ENCODE measurements around the gene OR2L3. TPM values are rescaled to one million over a fixed set of nuclear protein-coding genes. Genes with fewer than 3 reads are reported as not detected.
"Not testable (repeated sequence)": the region's sequence is repeated elsewhere in the genome, so short reads cannot be mapped to it uniquely, and the experiment has no call there.

OR2L3 gene, protein sequence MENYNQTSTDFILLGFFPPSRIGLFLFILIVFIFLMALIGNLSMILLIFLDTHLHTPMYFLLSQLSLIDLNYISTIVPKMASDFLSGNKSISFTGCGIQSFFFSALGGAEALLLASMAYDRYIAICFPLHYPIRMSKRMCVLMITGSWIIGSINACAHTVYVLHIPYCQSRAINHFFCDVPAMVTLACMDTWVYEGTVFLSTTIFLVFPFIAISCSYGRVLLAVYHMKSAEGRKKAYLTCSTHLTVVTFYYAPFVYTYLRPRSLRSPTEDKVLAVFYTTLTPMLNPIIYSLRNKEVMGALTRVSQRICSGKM
- not detected for polyA plus RNA-seq (ENCODE audit: insufficient read length)
- long read RNA-seq, donor 1, result 0 reads
- long read RNA-seq, donor 2, result 0 reads
- long read RNA-seq, donor 3, result 0 reads
- long read RNA-seq, donor 4, result 0 reads
- long read RNA-seq, donor 5, result 0 reads
- long read RNA-seq, donor 6, result 0 reads
- long read RNA-seq, donor 7, result 0 reads
- long read RNA-seq, donor 8, result 0 reads

DNA sequence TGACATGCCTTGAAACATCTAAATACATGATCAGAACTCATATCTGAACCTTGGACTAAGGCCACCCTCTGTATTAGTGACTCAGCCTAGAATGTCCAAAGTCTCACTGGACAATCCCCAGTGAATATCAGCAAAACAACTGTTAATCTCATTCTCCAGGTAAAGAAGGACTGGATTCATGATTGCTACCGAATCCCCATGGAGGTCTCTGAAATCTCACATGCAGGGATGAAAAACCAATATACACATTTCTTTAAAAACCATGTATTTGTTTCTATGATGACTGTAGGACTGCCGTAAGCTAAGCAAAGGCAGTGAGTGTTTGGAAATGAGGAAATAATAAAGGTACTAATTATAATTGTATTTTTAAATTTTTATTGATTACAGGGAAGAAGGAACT lies at the start of gene OR2L3:
Gene OR2L3, plus strand, starts transcription at position 301 of the 400 bp plus-strand sequence. CDS start 13,846 bp downstream, outside the sequence.
- no peak for DNase-seq

DNA sequence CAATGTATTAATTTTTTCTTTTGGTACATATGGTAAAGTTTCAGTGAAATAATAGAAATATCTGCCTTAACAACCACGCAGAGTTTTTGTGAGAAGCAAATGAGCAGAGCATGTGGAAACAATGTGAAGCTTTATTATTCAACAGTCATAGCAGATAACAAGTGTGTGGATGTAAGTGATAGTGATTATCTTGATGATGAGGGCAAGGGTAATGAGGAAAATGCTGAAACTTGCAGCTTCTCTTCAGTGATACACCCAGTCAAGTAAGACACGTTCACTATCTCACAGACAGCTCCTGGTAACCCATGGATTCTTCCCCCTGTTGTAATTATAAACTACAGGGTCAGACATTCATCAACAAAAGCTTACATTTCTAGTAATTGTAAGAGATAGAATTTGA lies 47.8 kb upstream of the OR2L3 start:
- no peak for DNase-seq

DNA sequence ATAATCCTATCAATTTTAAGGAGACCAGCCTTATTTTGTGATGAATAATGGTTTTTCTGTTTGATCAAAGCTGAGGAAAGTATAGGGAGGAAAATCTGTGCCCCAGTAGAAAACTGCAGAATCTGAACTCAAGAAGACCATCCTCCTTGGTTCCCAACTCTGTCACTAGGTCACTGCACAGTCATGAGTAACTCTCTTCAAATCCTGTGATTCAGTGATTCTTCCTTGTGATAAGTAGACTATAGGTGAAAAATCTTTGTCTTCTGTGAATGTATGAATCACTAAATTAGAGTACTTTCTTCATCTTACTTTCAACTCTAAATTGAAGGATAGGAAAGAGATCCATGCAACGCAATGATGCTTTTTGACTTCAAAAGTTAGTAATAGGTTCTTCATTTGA lies 46.5 kb upstream of the OR2L3 start:
- DNase-seq, result no peak

DNA sequence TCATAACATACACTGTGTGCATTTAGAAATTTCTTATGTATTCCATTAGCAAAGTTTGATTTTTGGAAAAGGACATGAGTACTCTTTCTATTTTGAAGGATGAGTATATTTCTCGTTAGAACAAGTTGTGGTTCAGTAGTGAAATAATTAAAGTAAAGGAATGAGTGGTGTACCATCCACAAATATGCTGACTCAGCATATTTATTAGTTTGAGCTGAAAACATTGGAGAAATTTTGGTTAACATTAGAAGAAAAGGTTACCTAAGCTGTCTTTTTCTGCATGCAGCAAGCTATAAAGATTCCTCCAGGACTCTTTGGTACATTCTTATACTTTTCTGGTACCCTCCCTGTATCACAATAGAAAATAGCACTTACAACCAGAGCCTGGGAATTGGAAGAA lies 38.9 kb upstream of the OR2L3 start:
- DNase-seq, result no peak

DNA sequence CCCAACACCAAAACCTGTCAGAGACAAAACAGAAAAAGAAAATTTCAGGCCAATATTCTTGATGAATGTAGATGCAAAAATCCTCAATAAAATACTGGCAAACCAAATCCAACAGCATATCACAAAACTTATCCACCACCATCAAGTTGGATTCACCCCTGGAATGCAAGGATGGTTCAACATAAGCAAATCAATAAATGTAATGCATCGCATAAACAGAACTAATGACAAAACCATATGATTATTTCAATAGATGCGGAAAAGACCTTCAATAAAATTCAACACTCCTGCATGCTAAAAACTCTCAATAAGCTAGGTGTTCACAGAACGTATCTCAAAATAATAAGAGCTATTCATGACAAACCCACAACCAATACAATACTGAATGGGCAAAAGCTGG lies 37.0 kb upstream of the OR2L3 start:
- DNase-seq, result no peak

DNA sequence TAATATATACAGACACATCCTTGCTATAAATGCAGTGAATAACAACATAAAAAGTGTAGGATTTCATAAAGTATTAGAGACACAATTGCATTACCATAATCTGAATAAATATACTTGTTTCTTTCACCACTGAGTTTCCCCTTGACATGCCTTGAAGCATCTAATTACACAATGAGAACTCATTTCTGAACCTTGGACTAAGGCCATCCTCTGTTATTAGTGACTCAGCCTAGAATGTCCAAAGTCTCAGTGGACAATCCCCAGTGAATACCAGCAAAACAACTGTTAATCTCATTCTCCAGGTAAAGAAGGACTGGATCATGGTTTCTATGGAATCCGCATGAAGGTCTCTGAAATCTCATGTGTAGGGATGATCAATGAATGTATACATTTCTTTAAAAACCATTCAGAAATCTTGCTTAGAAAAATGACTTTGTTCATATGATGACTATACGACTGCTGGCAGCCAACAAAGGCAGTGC lies 33.4 kb upstream of the OR2L3 start, which contains the start of gene OR2L5:
Gene OR2L5, plus strand, starts transcription at position 432 of the 482 bp plus-strand sequence. CDS start 8,288 bp downstream, outside the sequence.
- no peak for DNase-seq

DNA sequence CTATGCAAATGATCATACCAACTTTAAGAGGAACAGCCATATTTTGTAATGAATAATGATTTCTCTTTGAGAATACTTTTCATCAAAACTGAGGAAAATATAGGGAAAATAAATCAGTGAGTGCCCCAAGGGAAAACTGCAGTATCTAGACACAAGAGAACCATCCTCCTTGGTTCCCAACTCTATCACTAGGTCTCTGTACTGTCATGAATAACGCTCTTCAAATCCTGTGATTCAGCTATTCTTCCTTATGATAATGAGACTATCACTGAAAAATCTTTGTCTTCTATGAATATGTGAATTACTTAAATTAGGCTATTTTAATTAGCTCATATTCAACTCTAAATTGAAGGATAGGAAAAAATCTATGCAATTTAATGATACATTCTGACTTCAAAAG lies 30.8 kb upstream of the OR2L3 start:
- no peak for DNase-seq

DNA sequence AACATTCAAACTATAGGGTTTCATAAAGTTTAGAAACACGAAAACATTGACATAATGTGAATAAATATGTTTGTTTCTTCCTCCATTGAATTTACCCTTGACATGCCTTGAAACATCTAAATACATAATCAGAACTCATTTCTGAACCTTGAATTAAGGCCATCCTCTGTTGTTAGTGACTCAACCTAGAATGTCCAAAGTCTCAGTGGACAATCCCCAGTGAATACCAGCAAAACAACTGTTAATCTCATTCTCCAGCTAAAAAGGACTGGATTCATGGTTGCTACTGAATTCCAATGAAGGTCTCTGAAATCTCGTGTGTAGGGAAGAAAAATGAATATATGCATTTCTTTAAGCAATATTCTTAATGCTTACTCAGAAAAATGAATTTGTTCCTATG lies 16.9 kb upstream of the OR2L3 start, which contains the start of gene OR2L2:
Gene OR2L2, plus strand, starts transcription at position 301 of the 400 bp plus-strand sequence. CDS start 8,198 bp downstream, outside the sequence.
- DNase-seq, result no peak

DNA sequence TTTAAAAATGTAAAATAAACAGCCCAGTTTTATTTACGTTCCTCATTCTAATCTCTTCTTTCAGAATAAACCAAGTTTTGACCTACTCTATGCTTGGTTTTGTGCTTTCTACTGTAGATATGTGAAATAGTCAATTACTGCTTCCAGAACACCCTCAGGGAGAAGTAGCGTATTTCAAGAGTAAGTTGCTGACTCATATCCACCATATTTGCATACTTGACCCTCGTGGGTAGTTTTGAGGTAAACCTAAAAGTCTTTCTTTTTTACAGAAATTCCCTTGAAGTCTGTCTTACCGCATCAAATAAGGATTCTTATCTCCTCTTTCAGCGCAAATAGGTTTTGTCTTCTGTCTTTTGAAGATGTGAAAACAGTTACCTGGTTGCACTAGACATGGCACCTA lies 1.4 kb upstream of the OR2L3 start:
- no peak for DNase-seq

DNA sequence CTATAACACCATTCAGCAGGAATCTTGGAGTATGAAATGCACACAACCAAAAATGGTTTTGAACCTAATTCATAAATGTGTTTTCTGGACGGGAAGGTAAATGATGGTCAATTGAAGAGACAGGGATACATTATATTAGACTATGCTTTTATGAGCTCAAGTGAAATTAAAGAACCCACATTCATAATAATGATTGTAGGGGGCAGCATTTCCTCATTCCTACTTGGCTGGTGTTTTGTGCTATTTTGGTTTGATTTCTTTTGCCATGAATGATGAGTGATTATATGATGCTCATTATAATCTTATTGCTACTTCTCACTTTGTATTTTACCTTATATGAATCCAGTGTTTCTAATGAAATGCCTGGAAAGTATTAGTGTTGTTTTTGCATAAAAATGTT lies 372 bp downstream of the OR2L3 start:
- no peak for DNase-seq

DNA sequence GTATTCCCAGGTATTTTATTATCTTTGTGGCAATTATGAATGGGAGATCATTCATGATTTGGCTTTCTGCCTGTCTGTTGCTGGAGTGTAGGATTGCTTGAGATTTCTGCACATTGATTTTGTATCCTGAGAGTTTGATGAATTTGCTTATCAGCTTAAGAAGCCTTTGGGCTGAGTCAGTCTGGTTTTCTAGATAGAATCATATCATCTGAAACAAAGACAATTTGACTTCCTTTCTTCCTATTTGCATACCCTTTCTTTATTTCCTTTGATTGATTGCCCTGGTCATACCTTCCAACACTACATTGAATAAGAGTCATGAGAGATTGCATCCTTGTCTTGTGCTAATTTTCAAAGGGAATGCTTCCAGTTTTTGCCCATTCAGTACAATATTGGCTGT lies 8.0 kb downstream of the OR2L3 start:
- no peak for DNase-seq

DNA sequence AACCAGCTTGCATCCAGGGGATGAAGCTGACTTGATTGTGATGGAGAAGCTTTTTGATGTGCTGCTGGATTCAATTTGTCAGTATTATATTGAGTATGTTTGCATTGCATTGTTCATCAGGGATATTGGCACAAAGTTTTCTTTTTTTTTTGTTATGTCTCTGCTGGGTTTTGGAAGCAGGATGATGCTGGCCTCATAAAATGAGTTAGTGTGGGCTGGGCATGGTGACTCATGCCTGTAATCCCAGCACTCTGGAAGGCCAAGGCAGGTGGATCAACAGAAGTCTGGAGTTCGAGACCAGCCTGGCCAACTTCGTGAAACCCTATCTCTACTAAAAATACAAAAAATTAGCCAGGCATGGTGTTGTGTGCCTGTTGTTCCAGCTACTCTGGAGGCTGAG lies 8.6 kb downstream of the OR2L3 start:
- DNase-seq, result no peak

DNA sequence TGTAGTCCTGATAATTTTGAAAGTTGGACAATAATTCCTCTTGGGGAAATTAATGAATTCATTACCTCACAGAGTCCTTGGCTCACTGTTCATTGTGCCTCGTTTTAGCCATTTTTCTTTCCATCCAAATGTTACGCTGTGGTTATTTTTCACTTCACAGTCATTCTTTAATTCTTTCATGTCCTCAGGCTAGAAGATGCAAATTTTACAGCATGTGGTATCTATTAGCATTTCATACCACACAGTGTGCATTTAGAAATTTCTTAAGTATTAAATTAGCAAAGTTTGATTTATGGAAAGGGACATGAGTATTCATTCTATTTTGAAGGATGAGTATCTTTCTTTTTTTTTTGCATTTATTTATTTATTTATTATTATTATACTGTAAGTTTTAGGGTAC lies 18.4 kb downstream of the OR2L3 start:
- no peak for DNase-seq

DNA sequence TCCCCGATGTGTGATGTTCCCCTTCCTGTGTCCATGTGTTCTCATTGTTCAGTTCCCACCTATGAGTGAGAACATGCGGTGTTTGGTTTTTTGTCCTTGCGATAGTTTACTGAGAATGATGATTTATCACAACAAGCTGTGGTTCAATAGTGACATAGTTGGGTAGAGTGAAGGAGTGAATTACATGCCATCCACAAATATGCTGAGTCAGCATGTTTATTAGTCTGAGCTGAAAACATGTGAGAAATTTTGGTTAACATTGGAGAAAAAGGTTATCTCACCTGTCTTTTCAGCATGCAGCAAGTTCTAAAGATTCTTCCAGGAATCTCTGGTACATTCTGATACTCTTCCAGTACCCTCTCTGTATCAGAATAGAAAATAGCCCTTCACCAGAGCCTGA lies 19.0 kb downstream of the OR2L3 start:
- no peak for DNase-seq

DNA sequence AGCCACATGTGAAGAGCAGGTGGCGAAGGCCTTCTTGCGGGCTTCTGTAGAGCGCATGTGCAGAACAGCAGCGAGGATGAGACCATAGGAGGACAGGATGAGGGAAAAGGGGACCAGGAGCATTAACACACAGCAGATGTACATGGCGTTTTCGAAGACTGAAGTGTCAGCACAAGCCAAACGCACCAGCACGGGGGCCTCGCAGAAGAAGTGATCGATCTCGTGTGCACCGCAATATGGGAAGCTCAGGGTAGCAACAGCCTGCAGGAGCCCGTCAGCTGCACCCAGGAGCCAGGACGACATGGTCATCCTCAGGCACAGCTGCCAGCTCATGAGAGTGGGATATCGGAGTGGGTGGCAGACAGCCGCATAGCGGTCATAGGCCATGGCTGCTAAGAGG lies 37.2 kb downstream of the OR2L3 start:
- not testable (repeated sequence) for DNase-seq

DNA sequence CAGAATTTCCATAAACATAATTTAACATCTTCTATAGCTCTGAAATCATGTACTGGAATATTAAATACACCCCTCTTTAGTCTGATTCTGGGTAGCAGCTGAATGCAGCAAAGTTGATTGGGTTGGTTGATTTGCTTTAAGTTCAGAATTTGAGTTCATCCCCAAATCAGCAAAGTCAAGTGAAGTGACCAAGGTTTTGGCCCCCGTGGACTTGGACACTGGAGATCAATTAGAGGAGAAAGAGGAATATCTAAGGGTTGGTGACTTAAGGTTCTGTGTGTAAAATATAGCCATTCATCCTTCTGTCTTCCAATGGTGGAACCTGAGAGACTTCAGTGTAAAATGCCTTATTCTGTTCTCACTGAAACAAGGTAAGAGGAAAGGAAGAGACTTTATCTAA lies 48.2 kb downstream of the OR2L3 start, which contains the start of gene OR2L13:
Gene OR2L13, plus strand, starts transcription at position 301 of the 400 bp plus-strand sequence. CDS start 4,192 bp downstream, outside the sequence.
- no peak for DNase-seq

DNA sequence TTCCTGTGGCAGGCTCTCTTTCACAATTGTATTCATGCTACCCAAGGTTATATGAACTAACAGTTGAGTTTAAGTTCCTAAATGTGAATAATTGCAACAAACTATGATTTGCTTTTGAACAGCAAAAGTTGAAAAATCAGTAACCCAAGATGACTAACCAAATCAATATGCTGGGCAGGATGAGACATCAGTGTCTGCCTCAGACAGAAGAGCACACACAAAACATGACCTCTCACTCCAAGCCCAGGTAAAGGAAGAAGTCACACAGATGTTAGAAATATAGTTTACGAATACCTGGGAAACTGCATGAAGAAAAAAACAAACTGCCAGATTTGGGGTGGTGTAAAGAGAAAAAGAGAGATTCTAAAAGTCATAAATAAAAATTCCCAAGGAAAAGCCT lies 51.9 kb downstream of the OR2L3 start:
- no peak for DNase-seq

DNA sequence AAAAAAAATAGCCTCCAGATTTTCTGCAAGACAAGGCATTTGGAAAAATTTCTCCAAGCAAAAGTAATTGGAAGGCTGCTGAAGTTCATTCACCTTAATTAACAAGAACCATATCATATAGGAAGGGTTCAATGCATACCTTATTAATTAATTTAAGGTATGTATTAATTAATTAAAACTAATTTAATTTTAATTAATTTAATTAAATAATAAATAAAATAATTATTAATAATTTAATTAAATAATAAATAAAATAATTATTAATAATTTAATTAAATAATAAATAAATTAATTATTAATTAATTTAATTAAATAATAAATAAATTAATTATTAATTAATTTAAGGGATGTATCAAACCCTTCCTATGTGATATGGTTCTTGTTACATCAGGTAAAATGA lies 56.2 kb downstream of the OR2L3 start:
- no peak for DNase-seq

DNA sequence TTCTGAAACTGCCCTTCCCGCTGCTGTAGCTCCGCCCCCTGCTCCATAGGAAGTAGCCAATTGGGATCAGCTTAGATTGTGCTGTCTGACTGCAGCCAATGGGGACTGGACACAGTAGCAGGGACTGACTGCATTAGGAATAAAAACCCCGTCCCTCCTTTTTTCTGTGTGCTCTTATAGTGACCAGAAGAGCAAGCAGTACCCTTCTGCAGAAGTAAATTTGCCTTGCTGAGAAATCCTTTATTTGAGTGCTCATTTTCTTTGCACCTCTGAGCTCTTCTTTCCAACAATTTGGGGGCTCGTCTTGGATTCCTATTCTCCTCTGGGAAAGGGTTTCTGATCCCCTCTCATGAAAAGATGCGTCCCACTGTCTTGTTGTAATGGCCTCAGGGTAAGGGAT lies 64.5 kb downstream of the OR2L3 start:
- no peak for DNase-seq
